GM10847 (cell line): ENCODE data around the gene CRKL.

Experiments
- POLR2A ChIP-seq: IDR thresholded peaks from 2 replicates; pipeline ENCODE4 v1.6.1; 2011; ENCODE audit not compliant: insufficient read length; ENCODE audit errors: extremely low read depth

CRKL gene

GRCh38 chr22:20957102-20957682, 40.0 kb downstream of the CRKL start:
- no peak for TF ChIP-seq POLR2A

GRCh38 chr22:20957683-20958431, 40.6 kb downstream of the CRKL start:
- no peak for TF ChIP-seq POLR2A

GRCh38 chr22:20959578-20960461, 42.6 kb downstream of the CRKL start:
- no peak for TF ChIP-seq POLR2A

GRCh38 chr22:20960609-20961008, 43.4 kb downstream of the CRKL start:
- no peak for TF ChIP-seq POLR2A

- TF ChIP-seq POLR2A, result no peak
These were observed 45.3 kb downstream of the CRKL start for GRCh38 chr22:20962491-20962945.

- TF ChIP-seq POLR2A, result no peak
These were observed 46.2 kb downstream of the CRKL start for GRCh38 chr22:20963201-20964052.

GRCh38 chr22:20964090-20964798, 47.0 kb downstream of the CRKL start:
- no peak for TF ChIP-seq POLR2A

- TF ChIP-seq POLR2A, result no peak
These were observed 47.5 kb downstream of the CRKL start for GRCh38 chr22:20964799-20965103.

- TF ChIP-seq POLR2A, result no peak
These were observed 48.1 kb downstream of the CRKL start for GRCh38 chr22:20965104-20965887.

GRCh38 chr22:20965888-20966855, 49.0 kb downstream of the CRKL start:
- TF ChIP-seq POLR2A, result no peak

GRCh38 chr22:20966883-20967696, 49.9 kb downstream of the CRKL start, which contains the start of gene AIFM3:
Gene AIFM3, plus strand, starts transcription at chr22:20967255. Its CDS starts 690 bp downstream, at chr22:20967945.
- TF ChIP-seq POLR2A, result no peak
